Chondrocyte (in vitro differentiated cells): ENCODE measurements around the gene SCUBE1. TPM values are rescaled to one million over a fixed set of nuclear protein-coding genes. Genes with fewer than 3 reads are reported as not detected.

ENCODE experiments used
- DNase-seq: peaks from one replicate; pipeline ENCODE4 v3.0.0; 2021; ENCODE audit warnings: mixed read lengths, low spot score
- H3K27ac Mint-ChIP-seq: one replicate; pipeline ENCODE4 v1.8.0; 2021; ENCODE audit warnings: mild to moderate bottlenecking, moderate library complexity, mixed read lengths; ENCODE audit not compliant: unreplicated experiment
- H3K27me3 Mint-ChIP-seq: 2 replicates; pipeline ENCODE4 v1.8.0; 2021; ENCODE audit warnings: low read depth, mixed read lengths
- H3K36me3 Mint-ChIP-seq: 2 replicates; pipeline ENCODE4 v1.8.0; 2021; ENCODE audit warnings: low read depth, mixed read lengths
- H3K4me1 Mint-ChIP-seq: 2 replicates; pipeline ENCODE4 v1.8.0; 2021; ENCODE audit warnings: low read depth, mild to moderate bottlenecking, mixed read lengths
- H3K4me3 Mint-ChIP-seq: one replicate; pipeline ENCODE4 v1.8.0; 2021; ENCODE audit warnings: mild to moderate bottlenecking, moderate library complexity, mixed read lengths; ENCODE audit not compliant: unreplicated experiment
- H3K9me3 Mint-ChIP-seq: 2 replicates; pipeline ENCODE4 v1.8.0; 2021; ENCODE audit warnings: low read depth, mixed read lengths
- total RNA-seq: library from RNA; stranded (reverse); gene quantifications from 3 replicates; pipeline ENCODE4 v1.2.1, GENCODE V29; 2021
- TF ChIP-seq, protein P1 (sequence below): fragments of 200-600 bp; sonication (generic); IDR thresholded peaks from 2 replicates; pipeline ENCODE4 v1.5.0; 2021; ENCODE audit warnings: antibody characterized with exemption, mild to moderate bottlenecking, moderate library complexity

SCUBE1 gene
- total RNA-seq, 1 donor from 2014 or later, result 3.2 TPM

DNA sequence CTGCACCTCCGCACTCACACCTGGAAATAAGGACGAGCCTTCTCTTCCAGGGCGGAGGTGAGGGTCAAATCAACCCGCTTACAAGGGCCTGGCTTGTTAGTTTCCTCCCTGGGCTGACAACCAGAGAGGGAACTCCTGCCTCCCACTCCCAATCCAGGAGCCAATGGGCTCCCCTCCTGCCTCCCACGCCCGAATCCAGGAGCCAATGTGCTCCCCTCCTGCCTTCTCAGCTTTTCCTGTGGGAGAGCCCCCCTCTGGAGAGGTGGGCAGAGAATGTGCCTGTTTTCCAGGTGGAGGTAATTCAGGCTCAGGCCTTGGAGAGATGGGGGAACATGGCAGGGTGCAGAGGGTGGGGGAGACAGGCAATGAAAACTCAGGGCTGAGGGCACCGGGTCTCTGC is 102.6 kb downstream of the SCUBE1 start:
- TF ChIP-seq, protein P1, sequence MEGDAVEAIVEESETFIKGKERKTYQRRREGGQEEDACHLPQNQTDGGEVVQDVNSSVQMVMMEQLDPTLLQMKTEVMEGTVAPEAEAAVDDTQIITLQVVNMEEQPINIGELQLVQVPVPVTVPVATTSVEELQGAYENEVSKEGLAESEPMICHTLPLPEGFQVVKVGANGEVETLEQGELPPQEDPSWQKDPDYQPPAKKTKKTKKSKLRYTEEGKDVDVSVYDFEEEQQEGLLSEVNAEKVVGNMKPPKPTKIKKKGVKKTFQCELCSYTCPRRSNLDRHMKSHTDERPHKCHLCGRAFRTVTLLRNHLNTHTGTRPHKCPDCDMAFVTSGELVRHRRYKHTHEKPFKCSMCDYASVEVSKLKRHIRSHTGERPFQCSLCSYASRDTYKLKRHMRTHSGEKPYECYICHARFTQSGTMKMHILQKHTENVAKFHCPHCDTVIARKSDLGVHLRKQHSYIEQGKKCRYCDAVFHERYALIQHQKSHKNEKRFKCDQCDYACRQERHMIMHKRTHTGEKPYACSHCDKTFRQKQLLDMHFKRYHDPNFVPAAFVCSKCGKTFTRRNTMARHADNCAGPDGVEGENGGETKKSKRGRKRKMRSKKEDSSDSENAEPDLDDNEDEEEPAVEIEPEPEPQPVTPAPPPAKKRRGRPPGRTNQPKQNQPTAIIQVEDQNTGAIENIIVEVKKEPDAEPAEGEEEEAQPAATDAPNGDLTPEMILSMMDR, result no peak
- no peaks in the 10 kb centered on the region for H3K9me3 Mint-ChIP-seq
- H3K4me3 Mint-ChIP-seq, result no peak overlapping the region
- H3K4me1 Mint-ChIP-seq, result no peaks in the 10 kb centered on the region
- no peak for DNase-seq
- no peak overlapping the region for H3K27ac Mint-ChIP-seq
- no peaks in the 10 kb centered on the region for H3K36me3 Mint-ChIP-seq
- peaks cover 6% of the 10 kb centered on the region for H3K27me3 Mint-ChIP-seq

DNA sequence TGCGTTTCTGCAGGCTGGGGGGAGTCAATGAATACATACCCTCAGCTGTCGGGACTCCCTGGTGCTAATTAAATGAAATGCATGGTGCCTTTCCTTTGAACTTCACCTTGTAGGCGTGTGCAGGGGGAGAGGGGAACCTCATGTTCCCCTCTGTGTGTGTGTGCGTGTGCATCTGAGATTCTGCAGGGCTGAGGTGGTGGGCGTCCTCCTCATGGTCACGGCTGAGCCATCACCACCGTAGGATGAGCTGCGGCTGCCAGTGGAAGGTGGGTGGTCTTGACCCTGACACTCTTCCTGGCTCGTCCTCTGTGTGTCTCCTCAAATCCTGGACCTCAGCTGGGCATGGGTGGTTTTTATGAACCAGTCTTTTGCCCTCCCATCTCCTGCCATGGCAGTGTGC is 103.2 kb downstream of the SCUBE1 start:
- Mint-ChIP-seq H3K9me3 (no peaks in the 10 kb centered on the region), H3K4me1 (no peaks in the 10 kb centered on the region), H3K27me3 (peaks cover 7% of the 10 kb centered on the region), H3K4me3 (no peak overlapping the region), H3K36me3 (no peaks in the 10 kb centered on the region), H3K27ac (no peak overlapping the region)
- TF ChIP-seq, protein P1, result no peak
- no peak for DNase-seq

DNA sequence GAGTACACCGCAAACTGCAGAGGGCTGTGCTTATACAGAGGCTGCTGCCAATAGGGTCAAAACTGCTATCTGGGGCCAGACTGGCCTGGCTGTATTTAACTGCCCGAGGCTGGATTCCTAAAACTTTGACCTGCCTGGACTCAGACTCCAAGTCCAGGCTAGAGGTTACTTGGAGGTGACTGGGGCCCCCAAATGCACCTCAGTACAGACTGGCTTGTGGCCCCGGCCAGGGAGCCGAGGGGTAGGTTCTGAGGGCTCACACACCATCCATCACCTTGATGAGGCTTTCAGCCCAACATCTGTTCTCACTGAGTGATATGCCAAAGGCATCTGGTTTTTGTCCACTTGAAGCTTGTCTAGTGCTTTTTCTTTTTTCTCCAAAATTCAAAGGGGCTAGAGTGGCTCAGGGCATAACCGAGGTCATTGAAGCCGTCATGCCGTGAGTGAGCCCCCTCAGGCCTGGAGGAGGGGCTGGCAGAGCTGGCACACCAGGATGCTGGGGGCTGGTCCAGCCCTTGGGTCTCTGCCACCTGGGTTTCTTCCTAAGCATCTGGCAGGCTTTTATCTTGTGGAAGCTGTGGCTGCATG is 103.9 kb downstream of the SCUBE1 start:
- H3K9me3 Mint-ChIP-seq, result no peaks in the 10 kb centered on the region
- H3K36me3 Mint-ChIP-seq, result no peaks in the 10 kb centered on the region
- no peak overlapping the region for H3K27ac Mint-ChIP-seq
- DNase-seq, result no peak
- H3K4me3 Mint-ChIP-seq, result no peak overlapping the region
- H3K27me3 Mint-ChIP-seq, result peaks cover 7% of the 10 kb centered on the region
- no peaks in the 10 kb centered on the region for H3K4me1 Mint-ChIP-seq
- TF ChIP-seq, protein P1, result no peak

DNA sequence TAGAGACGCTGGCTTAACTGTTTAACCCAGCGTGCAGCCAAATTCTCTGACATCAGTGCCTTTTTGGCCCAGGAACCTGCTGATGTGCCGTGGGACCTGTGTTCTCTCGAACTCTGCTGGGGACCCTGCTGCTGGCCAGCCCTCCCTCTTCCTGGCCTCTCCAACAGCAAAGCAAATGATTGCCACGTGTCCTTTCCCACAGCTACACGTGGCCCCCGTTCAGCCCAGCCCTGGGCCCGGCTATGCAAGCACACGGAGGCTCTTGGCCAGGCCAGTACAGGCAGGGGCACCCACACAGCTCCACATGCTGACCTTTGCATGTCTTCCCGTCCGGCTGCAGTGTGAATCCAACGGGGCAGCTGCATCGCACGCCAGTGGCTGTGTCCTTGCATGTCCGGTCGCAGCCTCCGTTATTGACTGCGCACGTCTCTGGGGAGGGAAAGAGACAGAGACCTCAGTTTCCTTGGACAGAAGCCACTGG is 104.6 kb downstream of the SCUBE1 start:
- no peak for DNase-seq
- Mint-ChIP-seq H3K9me3 (no peaks in the 10 kb centered on the region), H3K27me3 (peaks cover 10% of the 10 kb centered on the region), H3K4me3 (no peak overlapping the region), H3K27ac (no peak overlapping the region), H3K4me1 (no peaks in the 10 kb centered on the region), H3K36me3 (no peaks in the 10 kb centered on the region)
- TF ChIP-seq, protein P1, result no peak

DNA sequence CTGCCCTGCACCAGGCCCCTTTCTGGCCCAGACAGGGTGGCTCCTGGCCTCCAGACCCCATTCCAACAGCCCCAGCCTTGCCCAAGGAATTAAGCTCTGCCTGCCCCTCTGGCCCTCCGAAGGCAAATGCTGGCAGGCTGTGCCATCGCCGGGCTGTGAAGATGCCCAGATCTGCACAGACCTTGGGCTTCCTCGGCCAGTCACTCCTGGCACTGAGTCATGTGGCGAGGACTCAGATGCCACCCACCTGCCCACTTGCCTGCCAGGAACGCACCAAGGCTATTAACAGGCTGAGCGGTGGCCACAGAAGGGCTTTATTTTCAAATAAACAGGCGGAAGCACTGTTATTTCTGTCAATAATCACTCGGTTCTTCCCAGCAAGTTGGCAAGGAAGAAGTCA is 105.9 kb downstream of the SCUBE1 start:
- DNase-seq, result no peak
- no peak overlapping the region for H3K4me3 Mint-ChIP-seq
- H3K27me3 Mint-ChIP-seq, result peaks cover 15% of the 10 kb centered on the region

More for the DNA sequence above, 105.9 kb downstream of the SCUBE1 start:
- no peaks in the 10 kb centered on the region for H3K9me3 Mint-ChIP-seq
- no peaks in the 10 kb centered on the region for H3K36me3 Mint-ChIP-seq
- H3K4me1 Mint-ChIP-seq, result peaks cover 6% of the 10 kb centered on the region
- TF ChIP-seq, protein P1, result no peak
- no peak overlapping the region for H3K27ac Mint-ChIP-seq
